Osteoblast (primary cell): ENCODE measurements around the gene DNAL1. TPM values are rescaled to one million over a fixed set of nuclear protein-coding genes. Genes with fewer than 3 reads are reported as not detected.

Experiments
- DNase-seq: peaks from one replicate; pipeline ENCODE4 v3.0.0; 2011; ENCODE audit warnings: low spot score, mixed read lengths; ENCODE audit not compliant: insufficient read length; ENCODE audit errors: missing footprints
- H2AFZ ChIP-seq: 2 replicates; pipeline ENCODE4 v1.6.0; 2011; ENCODE audit warnings: mild to moderate bottlenecking, low read length
- H3K27ac ChIP-seq: 2 replicates; pipeline ENCODE4 v1.5.1; 2011; ENCODE audit warnings: mild to moderate bottlenecking, low read depth, low read length, moderate library complexity
- H3K27me3 ChIP-seq: 2 replicates; pipeline ENCODE4 v1.6.0; 2012; ENCODE audit warnings: mild to moderate bottlenecking, control low read depth, inconsistent platforms, low read length, moderate library complexity; ENCODE audit not compliant: insufficient read depth
- H3K36me3 ChIP-seq: 2 replicates; pipeline ENCODE4 v1.5.1; 2011; ENCODE audit warnings: mild to moderate bottlenecking, low read length, control low read depth, moderate library complexity; ENCODE audit not compliant: insufficient read depth
- H3K4me1 ChIP-seq: 2 replicates; pipeline ENCODE4 v1.5.1; 2011; ENCODE audit warnings: mild to moderate bottlenecking, low read length, control low read depth, moderate library complexity; ENCODE audit not compliant: insufficient read depth
- H3K4me2 ChIP-seq: 2 replicates; pipeline ENCODE4 v1.6.0; 2011; ENCODE audit warnings: mild to moderate bottlenecking, low read length; ENCODE audit not compliant: insufficient read depth
- H3K4me3 ChIP-seq: fragments of 200-600 bp; sonication (generic); 3 replicates; pipeline ENCODE4 v1.5.1; 2012; ENCODE audit warnings: mild to moderate bottlenecking, low read length, inconsistent platforms; ENCODE audit not compliant: insufficient read depth
- H3K79me2 ChIP-seq: 2 replicates; pipeline ENCODE4 v1.6.0; 2012; ENCODE audit warnings: mild to moderate bottlenecking, low read length, control low read depth, inconsistent platforms; ENCODE audit not compliant: insufficient read depth
- H3K9me3 ChIP-seq: 2 replicates; pipeline ENCODE4 v1.5.1; 2011; ENCODE audit warnings: low read depth, low read length, control low read depth
- H4K20me1 ChIP-seq: 2 replicates; pipeline ENCODE4 v1.6.0; 2012; ENCODE audit warnings: mild to moderate bottlenecking, low read length, control low read depth; ENCODE audit not compliant: insufficient read depth
- total RNA-seq: library from RNA; depleted of rRNA; stranded (reverse); fragments of >200 nt; gene quantifications from 2 replicates; pipeline ENCODE4 v1.2.3, GENCODE V29; 2012
- TF ChIP-seq, protein P1 (sequence below): IDR thresholded peaks from 2 replicates; pipeline ENCODE4 v1.5.1; 2011; ENCODE audit warnings: mild to moderate bottlenecking, low read depth, low read length, moderate library complexity; ENCODE audit errors: extremely low read depth

The DNAL1 gene
- total RNA-seq, 1 donor: 9.0 TPM

DNA sequence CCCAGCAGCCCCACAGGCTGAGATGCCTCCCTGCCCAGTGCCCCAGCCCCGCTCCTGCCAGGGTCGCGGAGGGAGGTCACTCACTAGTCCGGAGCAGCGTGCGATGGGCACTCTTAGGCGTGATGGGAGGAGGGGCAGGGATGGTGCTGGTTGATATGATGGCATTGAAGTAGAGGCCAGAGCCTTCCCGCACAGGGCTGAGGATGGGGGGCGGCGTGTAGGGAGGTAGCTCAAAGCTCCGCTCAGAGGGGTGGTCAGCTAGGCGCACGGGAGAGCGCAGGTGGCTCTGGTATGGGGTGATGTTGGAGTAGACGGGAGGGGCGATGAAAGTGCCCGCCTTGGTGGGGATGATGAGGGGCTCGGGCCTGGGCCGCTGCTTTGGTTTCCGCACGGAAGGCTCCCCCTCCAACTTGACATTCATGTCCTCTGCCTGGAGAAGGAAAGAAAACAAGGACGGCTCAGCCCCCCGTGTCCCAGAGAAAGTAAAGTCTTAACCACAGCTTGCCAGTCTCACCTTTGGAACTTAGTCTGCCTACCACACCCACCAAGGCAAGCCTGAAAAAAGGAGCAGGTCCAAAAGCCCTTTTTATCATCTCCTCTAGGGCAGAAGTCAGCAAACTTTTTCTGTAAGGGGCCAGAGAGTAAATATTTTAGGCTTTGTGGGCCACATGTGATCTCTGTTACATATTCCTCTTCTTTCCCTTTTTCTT lies 84.9 kb downstream of the DNAL1 start:
- Histone ChIP-seq H3K4me2 (no peak overlapping the region), H3K27ac (no peak overlapping the region), H3K79me2 (peaks cover 55% of the 10 kb centered on the region), H3K9me3 (no peaks in the 10 kb centered on the region), H4K20me1 (peaks cover 27% of the 10 kb centered on the region), H3K36me3 (peaks cover 71% of the 10 kb centered on the region), H2AFZ (no peak overlapping the region), H3K4me3 (no peak overlapping the region), H3K4me1 (peaks cover 31% of the 10 kb centered on the region), H3K27me3 (no peaks in the 10 kb centered on the region)
- no peak for DNase-seq
- TF ChIP-seq, protein P1, sequence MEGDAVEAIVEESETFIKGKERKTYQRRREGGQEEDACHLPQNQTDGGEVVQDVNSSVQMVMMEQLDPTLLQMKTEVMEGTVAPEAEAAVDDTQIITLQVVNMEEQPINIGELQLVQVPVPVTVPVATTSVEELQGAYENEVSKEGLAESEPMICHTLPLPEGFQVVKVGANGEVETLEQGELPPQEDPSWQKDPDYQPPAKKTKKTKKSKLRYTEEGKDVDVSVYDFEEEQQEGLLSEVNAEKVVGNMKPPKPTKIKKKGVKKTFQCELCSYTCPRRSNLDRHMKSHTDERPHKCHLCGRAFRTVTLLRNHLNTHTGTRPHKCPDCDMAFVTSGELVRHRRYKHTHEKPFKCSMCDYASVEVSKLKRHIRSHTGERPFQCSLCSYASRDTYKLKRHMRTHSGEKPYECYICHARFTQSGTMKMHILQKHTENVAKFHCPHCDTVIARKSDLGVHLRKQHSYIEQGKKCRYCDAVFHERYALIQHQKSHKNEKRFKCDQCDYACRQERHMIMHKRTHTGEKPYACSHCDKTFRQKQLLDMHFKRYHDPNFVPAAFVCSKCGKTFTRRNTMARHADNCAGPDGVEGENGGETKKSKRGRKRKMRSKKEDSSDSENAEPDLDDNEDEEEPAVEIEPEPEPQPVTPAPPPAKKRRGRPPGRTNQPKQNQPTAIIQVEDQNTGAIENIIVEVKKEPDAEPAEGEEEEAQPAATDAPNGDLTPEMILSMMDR: no peak

DNA sequence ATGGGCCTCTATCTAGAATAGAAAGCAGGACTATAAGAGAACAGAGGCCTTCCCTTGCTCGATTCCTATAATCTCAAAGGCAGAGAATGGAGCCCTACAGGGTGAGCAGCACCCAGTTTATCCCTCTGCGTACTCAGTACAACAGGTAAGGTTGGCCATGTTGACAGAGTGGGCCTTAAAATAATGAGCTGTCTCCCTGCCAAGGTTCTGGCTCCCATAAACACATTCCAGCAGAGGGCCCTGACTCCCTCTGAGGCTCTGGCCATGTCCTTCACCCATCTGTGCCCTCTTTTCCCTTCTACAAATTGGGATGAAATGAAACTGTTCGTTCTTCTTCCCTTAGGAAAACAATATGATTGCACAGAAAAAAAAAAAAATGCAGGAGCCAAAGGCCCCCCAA lies 86.3 kb downstream of the DNAL1 start:
- Histone ChIP-seq H3K27ac (no peak overlapping the region), H3K4me3 (no peak overlapping the region), H3K79me2 (peaks cover 62% of the 10 kb centered on the region), H3K36me3 (peaks cover 70% of the 10 kb centered on the region), H3K9me3 (no peaks in the 10 kb centered on the region), H3K4me2 (no peak overlapping the region), H3K4me1 (peaks cover 17% of the 10 kb centered on the region), H2AFZ (no peak overlapping the region), H3K27me3 (no peaks in the 10 kb centered on the region), H4K20me1 (peaks cover 29% of the 10 kb centered on the region)
- TF ChIP-seq, protein P1: no peak
- peak; percentile 55 for DNase-seq

DNA sequence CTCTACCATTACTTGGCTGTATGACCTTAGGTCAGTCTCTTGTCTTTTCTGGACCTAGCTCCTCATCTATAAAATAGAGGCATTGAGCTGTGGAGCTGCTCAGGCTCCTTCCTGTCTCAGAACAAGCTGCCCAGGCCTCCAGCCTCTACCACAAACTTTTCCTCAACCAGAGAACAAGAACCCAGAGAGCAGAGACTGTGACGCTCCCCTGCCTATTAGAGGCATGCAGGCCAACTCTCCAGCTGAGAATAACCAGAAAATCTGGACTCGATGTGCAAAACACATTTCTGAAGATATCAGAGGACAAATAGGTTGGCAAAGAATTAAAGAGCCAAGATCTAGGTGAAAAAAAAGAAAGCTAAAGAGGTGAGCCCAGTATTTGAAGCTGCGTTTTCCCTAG lies 87.2 kb downstream of the DNAL1 start:
- peaks cover 68% of the 10 kb centered on the region for H3K36me3 ChIP-seq
- H3K4me2 ChIP-seq: no peak overlapping the region
- peaks cover 62% of the 10 kb centered on the region for H3K79me2 ChIP-seq
- no peak overlapping the region for H3K27ac ChIP-seq
- H3K4me3 ChIP-seq: no peak overlapping the region
- H3K4me1 ChIP-seq: peaks cover 10% of the 10 kb centered on the region
- DNase-seq: no peak
- H3K27me3 ChIP-seq: no peaks in the 10 kb centered on the region
- peaks cover 29% of the 10 kb centered on the region for H4K20me1 ChIP-seq
- TF ChIP-seq, protein P1: no peak
- no peaks in the 10 kb centered on the region for H3K9me3 ChIP-seq
- no peak overlapping the region for H2AFZ ChIP-seq

DNA sequence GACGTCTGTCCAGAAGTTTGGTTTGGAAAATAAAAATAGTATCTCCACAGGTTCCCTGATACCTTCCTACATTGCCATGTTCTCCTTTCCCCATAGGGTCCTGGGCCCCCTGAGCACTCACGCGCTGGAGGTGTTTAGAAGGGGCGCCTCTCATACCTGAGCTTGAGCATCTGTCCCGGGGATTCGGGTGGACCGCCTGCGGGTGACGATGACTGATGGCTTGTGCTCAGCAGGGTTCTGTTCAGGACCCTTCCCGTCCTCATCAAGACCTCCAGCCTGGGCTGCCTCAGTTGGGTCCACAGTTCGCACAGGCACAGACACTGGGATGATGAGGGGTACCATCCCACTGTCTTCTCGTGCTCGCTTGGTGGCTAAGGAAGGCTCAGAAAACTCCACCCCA lies 92.1 kb downstream of the DNAL1 start:
- Histone ChIP-seq H3K27me3 (no peaks in the 10 kb centered on the region), H2AFZ (no peak overlapping the region), H3K4me3 (no peak overlapping the region), H3K4me2 (no peak overlapping the region), H3K79me2 (peaks cover 69% of the 10 kb centered on the region), H3K36me3 (peaks cover 61% of the 10 kb centered on the region), H4K20me1 (peaks cover 43% of the 10 kb centered on the region), H3K9me3 (no peaks in the 10 kb centered on the region), H3K4me1 (peaks cover 17% of the 10 kb centered on the region), H3K27ac (no peak overlapping the region)
- peak; percentile 39 for DNase-seq
- TF ChIP-seq, protein P1: no peak
